ENCODE results near the gene MAP3K19.

Gene MAP3K19

GRCh38 chr2:134954065-134954464, 93.2 kb downstream of the MAP3K19 start:
- H3K4me1 Mint-ChIP-seq, result no peaks in the 10 kb centered on the region
- no peaks in the 10 kb centered on the region for H3K9me3 Mint-ChIP-seq
- DNase-seq, result no peak
- H3K27ac Mint-ChIP-seq, result no peak overlapping the region
- no peak overlapping the region for H3K4me3 Mint-ChIP-seq
- H3K27me3 Mint-ChIP-seq (ENCODE audit: low read depth, poor library complexity), result no peaks in the 10 kb centered on the region
- peaks cover 51% of the 10 kb centered on the region for H3K36me3 Mint-ChIP-seq (ENCODE audit: low read depth)
- TF ChIP-seq, protein P1, sequence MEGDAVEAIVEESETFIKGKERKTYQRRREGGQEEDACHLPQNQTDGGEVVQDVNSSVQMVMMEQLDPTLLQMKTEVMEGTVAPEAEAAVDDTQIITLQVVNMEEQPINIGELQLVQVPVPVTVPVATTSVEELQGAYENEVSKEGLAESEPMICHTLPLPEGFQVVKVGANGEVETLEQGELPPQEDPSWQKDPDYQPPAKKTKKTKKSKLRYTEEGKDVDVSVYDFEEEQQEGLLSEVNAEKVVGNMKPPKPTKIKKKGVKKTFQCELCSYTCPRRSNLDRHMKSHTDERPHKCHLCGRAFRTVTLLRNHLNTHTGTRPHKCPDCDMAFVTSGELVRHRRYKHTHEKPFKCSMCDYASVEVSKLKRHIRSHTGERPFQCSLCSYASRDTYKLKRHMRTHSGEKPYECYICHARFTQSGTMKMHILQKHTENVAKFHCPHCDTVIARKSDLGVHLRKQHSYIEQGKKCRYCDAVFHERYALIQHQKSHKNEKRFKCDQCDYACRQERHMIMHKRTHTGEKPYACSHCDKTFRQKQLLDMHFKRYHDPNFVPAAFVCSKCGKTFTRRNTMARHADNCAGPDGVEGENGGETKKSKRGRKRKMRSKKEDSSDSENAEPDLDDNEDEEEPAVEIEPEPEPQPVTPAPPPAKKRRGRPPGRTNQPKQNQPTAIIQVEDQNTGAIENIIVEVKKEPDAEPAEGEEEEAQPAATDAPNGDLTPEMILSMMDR (IDR thresholded peaks at IDR 0.05), result no peak

DNA sequence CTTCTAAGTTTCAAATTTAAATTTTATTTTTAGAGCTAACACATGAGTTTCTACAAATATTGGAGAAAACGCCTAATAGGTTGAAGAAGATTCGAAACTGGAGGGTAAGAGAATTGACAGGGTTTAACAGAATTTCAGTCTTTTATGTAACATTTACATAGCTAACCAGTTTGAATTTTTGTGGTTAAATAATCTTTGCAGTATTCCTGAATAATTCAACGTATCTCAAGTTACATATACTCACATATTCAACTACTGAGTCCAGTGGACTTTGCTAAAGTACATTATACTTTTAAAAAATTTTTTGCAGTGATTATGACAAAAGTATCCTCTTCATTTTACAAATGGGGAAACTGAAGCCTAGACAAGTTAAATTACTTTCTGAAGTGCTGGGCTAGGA, 94.6 kb downstream of the MAP3K19 start:
- TF ChIP-seq, protein P1 (IDR thresholded peaks at IDR 0.05), result no peak
- Mint-ChIP-seq H3K36me3 (ENCODE audit: low read depth) (peaks cover 65% of the 10 kb centered on the region), H3K4me3 (no peak overlapping the region), H3K27ac (no peak overlapping the region), H3K27me3 (ENCODE audit: low read depth, poor library complexity) (no peaks in the 10 kb centered on the region), H3K9me3 (no peaks in the 10 kb centered on the region), H3K4me1 (no peaks in the 10 kb centered on the region)
- DNase-seq, result no peak

GRCh38 chr2:134950886-134951285, 96.4 kb downstream of the MAP3K19 start:
- peaks cover 70% of the 10 kb centered on the region for H3K36me3 Mint-ChIP-seq (ENCODE audit: low read depth)
- H3K27ac Mint-ChIP-seq, result no peak overlapping the region
- no peaks in the 10 kb centered on the region for H3K9me3 Mint-ChIP-seq
- H3K4me3 Mint-ChIP-seq, result no peak overlapping the region
- H3K27me3 Mint-ChIP-seq (ENCODE audit: low read depth, poor library complexity), result no peaks in the 10 kb centered on the region
- TF ChIP-seq, protein P1 (IDR thresholded peaks at IDR 0.05), result no peak
- H3K4me1 Mint-ChIP-seq, result no peaks in the 10 kb centered on the region
- no peak for DNase-seq

DNA sequence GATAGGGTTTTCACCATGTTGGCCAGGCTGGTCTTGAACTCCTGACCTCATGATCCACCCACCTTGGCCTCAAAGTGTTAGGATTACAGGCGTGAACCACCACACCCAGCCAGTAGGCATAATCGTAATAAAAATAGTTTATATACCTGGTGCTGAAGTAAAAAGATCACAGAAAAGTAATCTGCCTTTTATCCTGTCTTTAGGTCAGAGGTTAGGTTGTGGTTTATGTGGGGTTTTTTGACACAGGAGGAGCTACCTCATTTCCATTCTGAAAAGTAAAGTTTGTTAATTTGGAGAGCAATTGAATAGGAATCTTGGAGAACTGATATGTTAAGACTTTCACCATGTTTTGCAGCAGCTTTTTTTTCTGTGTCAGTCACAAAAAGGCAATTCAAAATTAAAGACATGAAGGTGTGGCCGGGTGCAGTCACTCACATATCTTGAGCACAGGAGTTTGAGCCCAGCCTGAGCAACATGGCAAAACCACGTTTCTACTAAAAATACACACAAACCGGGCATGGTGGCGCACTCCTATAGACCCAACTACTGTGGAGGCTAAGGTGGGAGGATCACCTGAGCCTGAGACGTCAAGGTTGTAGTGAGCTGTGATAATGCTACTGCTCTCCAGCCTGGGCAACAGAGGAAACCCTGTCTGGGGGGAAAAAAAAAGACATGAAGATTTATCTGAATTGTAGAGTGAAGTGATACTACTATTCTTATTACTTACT, 97.1 kb downstream of the MAP3K19 start:
- no peaks in the 10 kb centered on the region for H3K9me3 Mint-ChIP-seq
- TF ChIP-seq, protein P1 (IDR thresholded peaks at IDR 0.05), result no peak
- DNase-seq, result no peak
- peaks cover 77% of the 10 kb centered on the region for H3K36me3 Mint-ChIP-seq (ENCODE audit: low read depth)
- H3K4me1 Mint-ChIP-seq, result no peaks in the 10 kb centered on the region
- no peak overlapping the region for H3K4me3 Mint-ChIP-seq
- no peaks in the 10 kb centered on the region for H3K27me3 Mint-ChIP-seq (ENCODE audit: low read depth, poor library complexity)
- H3K27ac Mint-ChIP-seq, result no peak overlapping the region

GRCh38 chr2:134946073-134946472, 101.2 kb downstream of the MAP3K19 start:
- peaks cover 71% of the 10 kb centered on the region for H3K36me3 Mint-ChIP-seq (ENCODE audit: low read depth)
- H3K4me1 Mint-ChIP-seq, result no peaks in the 10 kb centered on the region
- no peak overlapping the region for H3K4me3 Mint-ChIP-seq
- TF ChIP-seq, protein P1 (IDR thresholded peaks at IDR 0.05), result no peak
- no peak overlapping the region for H3K27ac Mint-ChIP-seq
- H3K27me3 Mint-ChIP-seq (ENCODE audit: low read depth, poor library complexity), result no peaks in the 10 kb centered on the region
- H3K9me3 Mint-ChIP-seq, result no peaks in the 10 kb centered on the region
- no peak for DNase-seq

DNA sequence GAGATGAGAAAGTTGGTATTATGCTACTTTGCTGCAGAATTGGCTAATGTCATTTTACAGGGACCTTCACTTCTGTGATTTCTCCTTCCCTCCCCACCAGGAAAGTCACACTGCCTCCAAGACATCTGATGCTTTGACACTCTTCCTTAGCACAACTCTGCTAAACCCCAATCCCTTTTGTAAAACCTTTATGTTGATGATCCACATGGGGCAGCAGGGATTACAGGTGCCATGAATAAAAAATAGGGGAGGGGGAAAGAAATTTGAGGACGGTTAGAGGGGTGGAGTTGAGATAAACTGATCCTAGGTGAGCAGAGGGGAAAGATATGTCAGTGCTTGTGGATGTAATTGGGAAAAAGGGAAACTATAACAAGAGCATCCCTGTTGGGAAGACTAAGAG, 102.3 kb downstream of the MAP3K19 start:
- H3K27ac Mint-ChIP-seq, result peak overlapping the region; percentile 7
- no peaks in the 10 kb centered on the region for H3K4me1 Mint-ChIP-seq
- TF ChIP-seq, protein P1 (IDR thresholded peaks at IDR 0.05), result no peak
- no peaks in the 10 kb centered on the region for H3K9me3 Mint-ChIP-seq
- H3K36me3 Mint-ChIP-seq (ENCODE audit: low read depth), result peaks cover 70% of the 10 kb centered on the region
- DNase-seq, result no peak
- H3K4me3 Mint-ChIP-seq, result no peak overlapping the region
- no peaks in the 10 kb centered on the region for H3K27me3 Mint-ChIP-seq (ENCODE audit: low read depth, poor library complexity)
